ENCODE results near the gene FHL3. TPM values are rescaled to one million over a fixed set of nuclear protein-coding genes. Genes with fewer than 3 reads are reported as not detected.
A peak's percentile ranks its signal among the peaks of the same experiment; 100 is the strongest.
"Not testable (repeated sequence)": the region's sequence is repeated elsewhere in the genome, so short reads cannot be mapped to it uniquely, and the experiment has no call there.

FHL3 gene
- total RNA-seq, 2 donors from 2014 or later, result 8.6 to 15.5 TPM

DNA sequence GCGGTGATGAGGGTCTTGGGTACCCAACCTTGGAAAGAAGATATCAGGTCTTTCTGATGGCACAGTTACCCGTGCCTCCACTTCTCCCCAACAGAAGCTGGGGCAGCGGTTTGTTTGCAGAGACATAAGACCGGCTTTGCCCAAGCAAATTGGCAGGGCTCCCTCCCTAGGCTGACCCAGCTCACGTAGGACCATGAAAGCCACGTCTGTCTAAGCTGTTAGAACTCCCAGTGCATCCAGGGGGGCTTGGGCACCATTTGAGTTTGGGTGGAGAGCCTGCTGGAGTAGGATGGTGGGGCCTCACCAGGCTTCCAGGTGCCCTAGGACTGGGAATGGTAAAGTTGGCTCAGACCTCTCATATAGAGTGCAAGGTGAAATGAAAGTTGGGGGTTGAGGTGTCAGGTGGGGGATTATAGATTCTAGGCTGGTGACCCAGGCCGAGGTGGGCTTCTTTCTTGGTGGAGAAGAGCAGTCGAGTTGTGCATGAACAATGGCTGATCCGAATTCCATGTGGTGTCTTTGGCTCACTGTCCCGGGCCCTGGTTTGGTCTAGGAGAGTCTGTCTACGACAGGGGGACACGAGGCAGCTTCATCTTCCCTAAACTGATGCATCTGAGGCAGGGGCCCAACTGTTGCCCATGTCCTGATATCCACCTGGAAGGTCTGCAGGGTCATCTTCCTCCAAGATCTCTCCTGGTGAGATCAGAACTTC lies 37.9 kb upstream of the FHL3 start:
- Mint-ChIP-seq H3K9me3 (no peaks in the 10 kb centered on the region), H3K27ac (no peak overlapping the region), H3K4me3 (peak overlapping the region; percentile 65), H3K36me3 (ENCODE audit: low read depth) (peaks cover 11% of the 10 kb centered on the region), H3K27me3 (peaks cover 41% of the 10 kb centered on the region), H3K4me1 (peaks cover 5% of the 10 kb centered on the region)
- no peak for ATAC-seq (replicated peaks)

DNA sequence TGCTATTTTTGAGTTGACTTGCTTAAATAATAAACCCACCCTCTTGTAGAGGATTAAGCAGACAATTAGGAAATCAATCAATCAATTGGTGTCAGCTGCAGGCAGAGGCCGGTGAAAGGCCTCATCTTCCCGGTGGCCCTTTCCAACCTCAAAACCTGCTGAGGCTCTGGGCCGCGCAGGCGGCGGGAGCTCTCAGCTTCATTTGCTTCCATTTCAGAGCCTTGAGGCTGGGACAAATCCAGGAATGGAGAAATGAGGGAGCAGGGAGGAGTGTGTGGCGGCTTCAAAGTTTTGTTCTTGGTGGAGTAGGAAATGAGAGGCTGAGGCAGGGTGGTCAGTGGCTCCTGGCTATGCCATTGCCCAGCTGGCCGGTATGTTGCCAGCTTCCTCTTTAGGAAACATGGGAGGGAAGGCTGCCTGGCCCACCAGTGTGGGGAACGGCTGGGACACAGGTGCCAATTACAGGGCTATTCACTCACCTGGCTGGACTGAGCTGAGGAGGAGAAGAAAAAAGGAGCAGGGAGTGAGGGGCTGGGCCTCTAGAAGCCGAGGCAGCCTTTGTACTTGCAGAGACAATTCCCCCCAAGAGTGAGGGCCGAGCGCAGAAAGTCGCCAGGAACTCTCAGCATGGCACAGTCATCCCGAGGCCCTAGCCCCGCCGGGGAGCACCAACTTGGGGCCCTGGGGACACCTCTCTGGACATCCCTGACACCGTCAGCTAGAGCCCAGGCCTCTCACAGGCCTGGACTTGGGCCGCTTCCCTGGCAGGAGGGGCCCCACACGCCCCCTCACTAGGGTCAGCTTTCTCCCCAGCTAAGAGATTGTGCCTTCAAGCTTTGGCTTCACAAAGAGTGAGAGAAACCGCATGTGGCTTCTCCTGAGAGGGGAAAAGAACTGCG lies 36.9 kb upstream of the FHL3 start:
- H3K27me3 Mint-ChIP-seq, result peaks cover 41% of the 10 kb centered on the region
- peaks cover 11% of the 10 kb centered on the region for H3K36me3 Mint-ChIP-seq (ENCODE audit: low read depth)
- H3K9me3 Mint-ChIP-seq, result no peaks in the 10 kb centered on the region
- no peak for ATAC-seq (replicated peaks)
- H3K4me1 Mint-ChIP-seq, result peaks cover 5% of the 10 kb centered on the region
- H3K27ac Mint-ChIP-seq, result no peak overlapping the region
- H3K4me3 Mint-ChIP-seq, result no peak overlapping the region

DNA sequence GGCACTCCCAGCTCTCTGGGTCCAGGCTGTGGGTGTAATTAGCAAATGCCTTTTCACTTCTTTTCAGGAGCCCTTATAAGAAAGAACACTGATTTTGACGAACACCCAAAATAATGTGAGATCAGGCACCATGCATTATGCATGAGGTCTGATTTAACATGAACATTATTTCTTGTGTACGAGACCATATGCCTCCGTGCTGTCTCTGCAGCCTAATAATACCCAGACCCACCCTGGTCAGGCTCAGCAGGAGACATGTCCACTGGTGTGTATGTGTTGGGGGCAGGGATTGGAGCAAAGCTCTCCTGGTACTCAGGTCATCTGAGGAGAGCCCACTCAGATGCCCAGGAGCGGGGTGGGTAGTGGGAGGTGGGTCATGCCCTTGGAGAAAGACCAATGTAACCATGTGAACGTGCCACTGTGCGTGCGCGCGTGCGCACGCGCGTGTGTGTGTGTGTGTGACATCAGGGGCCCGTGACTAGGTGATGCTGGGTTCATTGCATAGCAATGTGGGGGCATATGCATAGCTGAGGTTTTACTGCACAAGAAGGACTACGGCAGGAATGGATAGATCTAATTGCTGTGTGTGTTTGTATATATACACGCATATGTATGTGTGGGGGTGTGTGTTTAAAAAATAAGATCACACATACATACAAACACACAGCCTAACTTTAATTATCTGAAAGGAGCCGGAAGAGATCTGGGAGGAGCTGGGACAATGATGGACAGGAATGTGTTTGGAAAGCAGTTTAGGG lies 34.2 kb upstream of the FHL3 start:
- no peak for ATAC-seq (replicated peaks)
- H3K27me3 Mint-ChIP-seq, result peaks cover 43% of the 10 kb centered on the region
- H3K4me1 Mint-ChIP-seq, result peaks cover 10% of the 10 kb centered on the region
- H3K27ac Mint-ChIP-seq, result no peak overlapping the region
- peaks cover 11% of the 10 kb centered on the region for H3K36me3 Mint-ChIP-seq (ENCODE audit: low read depth)
- H3K9me3 Mint-ChIP-seq, result no peaks in the 10 kb centered on the region
- no peak overlapping the region for H3K4me3 Mint-ChIP-seq

DNA sequence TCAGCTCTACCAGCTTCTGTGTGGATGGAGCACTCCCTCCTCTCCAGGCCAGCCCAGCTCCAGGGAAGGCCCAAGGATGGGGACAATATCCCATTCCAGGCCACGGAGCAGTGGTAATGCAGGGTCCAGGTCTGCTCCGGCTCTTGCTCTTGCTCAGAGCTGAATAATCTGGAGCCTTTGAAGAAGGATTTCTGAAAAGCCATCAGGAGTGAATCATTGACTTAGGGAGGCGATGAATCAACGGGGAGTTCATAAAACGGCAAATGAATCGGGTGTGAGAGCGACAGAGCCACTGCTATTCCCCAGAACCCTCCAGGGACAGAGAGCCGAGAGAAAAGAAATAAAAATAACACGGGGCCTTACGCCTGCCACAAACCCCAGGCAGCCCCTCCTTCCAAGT lies 33.5 kb upstream of the FHL3 start:
- peaks cover 11% of the 10 kb centered on the region for H3K36me3 Mint-ChIP-seq (ENCODE audit: low read depth)
- ATAC-seq (replicated peaks), result no peak
- H3K9me3 Mint-ChIP-seq, result no peaks in the 10 kb centered on the region
- H3K27me3 Mint-ChIP-seq, result peaks cover 39% of the 10 kb centered on the region
- H3K4me3 Mint-ChIP-seq, result no peak overlapping the region
- peaks cover 10% of the 10 kb centered on the region for H3K4me1 Mint-ChIP-seq
- no peak overlapping the region for H3K27ac Mint-ChIP-seq

DNA sequence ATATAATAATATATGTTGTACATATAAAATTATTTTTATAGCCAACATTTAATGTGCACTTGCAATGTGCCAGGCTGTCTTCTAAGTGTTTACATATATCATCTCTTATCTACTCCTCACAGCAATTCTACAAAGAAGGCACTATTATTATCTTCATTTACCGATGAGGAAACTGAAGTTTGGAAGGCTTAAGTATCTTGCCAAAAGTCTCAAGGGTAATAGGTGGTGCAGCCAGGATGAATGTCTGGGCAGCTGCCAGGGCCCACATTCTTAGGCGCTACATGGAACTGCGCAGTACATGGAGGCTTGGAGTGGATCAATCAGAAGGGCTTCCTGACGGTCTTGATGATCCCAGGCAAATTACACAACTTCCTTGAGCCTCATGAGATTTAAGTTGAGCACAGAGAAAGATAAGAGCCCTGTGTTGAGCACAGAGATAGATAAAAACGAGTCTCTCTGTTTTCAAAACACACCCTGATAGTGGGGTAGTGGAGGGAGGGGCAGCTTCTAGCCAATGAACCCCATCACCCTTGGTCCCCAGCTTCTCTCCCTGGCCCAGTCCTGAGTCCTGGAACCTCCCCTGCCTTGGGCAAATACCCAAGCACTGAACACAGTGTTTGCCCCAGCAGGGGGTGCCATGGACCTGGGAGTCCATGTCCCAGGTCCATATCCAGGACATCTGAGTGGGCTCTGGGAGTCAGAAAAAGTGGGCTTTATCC lies 32.1 kb upstream of the FHL3 start:
- Mint-ChIP-seq H3K27ac (no peak overlapping the region), H3K4me3 (no peak overlapping the region), H3K36me3 (ENCODE audit: low read depth) (no peaks in the 10 kb centered on the region), H3K4me1 (peaks cover 5% of the 10 kb centered on the region), H3K9me3 (no peaks in the 10 kb centered on the region), H3K27me3 (peaks cover 25% of the 10 kb centered on the region)
- no peak for ATAC-seq (replicated peaks)

DNA sequence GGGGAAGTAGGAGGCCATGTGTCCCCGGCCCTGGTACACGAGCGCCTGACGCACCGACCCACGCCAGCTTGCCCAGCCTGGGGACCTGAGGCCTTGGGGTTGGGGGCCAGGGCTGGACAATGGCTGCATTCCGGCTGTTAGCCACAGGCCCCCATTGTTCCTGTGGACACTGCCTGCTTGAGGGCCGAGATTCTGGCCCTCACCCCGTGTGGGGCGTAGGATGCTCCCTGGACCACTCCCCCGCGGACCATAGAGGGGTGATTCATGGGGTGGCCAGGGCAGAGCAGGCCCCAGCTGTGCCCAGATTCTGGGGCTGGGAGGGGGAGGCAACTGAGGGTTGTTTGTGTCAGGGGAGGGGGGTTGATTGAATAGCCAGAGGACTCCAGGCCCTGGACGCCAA lies 29.6 kb upstream of the FHL3 start:
- no peaks in the 10 kb centered on the region for H3K36me3 Mint-ChIP-seq (ENCODE audit: low read depth)
- peaks cover 11% of the 10 kb centered on the region for H3K27me3 Mint-ChIP-seq
- no peak overlapping the region for H3K4me3 Mint-ChIP-seq

DNA sequence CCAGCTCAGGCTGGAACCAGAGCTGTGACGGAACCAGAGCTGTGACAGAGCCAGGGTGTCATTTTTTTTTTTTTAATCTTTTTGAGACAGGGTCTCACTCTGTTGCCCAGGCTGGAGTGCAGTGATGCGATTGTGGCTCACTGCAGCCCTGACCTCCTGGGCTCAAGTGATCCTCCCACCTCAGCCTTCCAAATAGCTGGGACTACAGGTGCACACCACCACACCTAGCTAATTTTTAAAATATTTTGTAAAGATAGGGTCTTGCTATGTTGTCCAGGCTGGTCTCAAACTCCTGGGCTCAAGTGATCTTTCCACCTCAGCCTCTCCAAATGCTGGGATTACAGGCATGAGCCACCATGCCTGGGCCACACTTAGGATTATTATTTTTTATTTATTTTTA lies 27.7 kb upstream of the FHL3 start:
- H3K27me3 Mint-ChIP-seq; H3K36me3 Mint-ChIP-seq (ENCODE audit: low read depth); ATAC-seq (replicated peaks); H3K27ac Mint-ChIP-seq; H3K9me3 Mint-ChIP-seq; H3K4me3 Mint-ChIP-seq: not testable (repeated sequence)
- peaks cover 30% of the 10 kb centered on the region for H3K4me1 Mint-ChIP-seq

More for the DNA sequence above, 29.6 kb upstream of the FHL3 start:
- H3K27ac Mint-ChIP-seq, result no peak overlapping the region
- no peak for ATAC-seq (replicated peaks)
- no peaks in the 10 kb centered on the region for H3K9me3 Mint-ChIP-seq
- peaks cover 18% of the 10 kb centered on the region for H3K4me1 Mint-ChIP-seq

DNA sequence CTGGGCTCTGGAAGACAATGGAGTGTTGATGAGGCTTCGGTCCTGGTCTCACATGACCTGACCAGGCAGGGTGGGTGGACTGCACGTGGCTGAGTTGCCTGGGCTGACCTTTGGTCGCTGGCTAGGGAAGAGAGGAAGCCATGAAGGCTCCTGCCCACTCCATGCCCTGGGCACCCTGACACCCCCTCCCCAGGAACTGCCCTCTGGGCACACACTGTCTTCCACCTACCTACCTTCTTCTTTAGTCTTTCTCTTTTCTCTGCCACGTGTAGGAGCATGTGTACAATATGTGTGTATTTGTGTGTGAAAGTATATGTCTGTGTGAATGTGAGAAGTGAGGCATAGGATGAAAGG lies 26.2 kb upstream of the FHL3 start:
- H3K4me1 Mint-ChIP-seq, result peaks cover 44% of the 10 kb centered on the region
- H3K9me3 Mint-ChIP-seq, result no peaks in the 10 kb centered on the region
- peaks cover 4% of the 10 kb centered on the region for H3K27me3 Mint-ChIP-seq
- ATAC-seq (replicated peaks), result no peak
- no peak overlapping the region for H3K27ac Mint-ChIP-seq
- H3K36me3 Mint-ChIP-seq (ENCODE audit: low read depth), result peaks cover 4% of the 10 kb centered on the region
- H3K4me3 Mint-ChIP-seq, result no peak overlapping the region

DNA sequence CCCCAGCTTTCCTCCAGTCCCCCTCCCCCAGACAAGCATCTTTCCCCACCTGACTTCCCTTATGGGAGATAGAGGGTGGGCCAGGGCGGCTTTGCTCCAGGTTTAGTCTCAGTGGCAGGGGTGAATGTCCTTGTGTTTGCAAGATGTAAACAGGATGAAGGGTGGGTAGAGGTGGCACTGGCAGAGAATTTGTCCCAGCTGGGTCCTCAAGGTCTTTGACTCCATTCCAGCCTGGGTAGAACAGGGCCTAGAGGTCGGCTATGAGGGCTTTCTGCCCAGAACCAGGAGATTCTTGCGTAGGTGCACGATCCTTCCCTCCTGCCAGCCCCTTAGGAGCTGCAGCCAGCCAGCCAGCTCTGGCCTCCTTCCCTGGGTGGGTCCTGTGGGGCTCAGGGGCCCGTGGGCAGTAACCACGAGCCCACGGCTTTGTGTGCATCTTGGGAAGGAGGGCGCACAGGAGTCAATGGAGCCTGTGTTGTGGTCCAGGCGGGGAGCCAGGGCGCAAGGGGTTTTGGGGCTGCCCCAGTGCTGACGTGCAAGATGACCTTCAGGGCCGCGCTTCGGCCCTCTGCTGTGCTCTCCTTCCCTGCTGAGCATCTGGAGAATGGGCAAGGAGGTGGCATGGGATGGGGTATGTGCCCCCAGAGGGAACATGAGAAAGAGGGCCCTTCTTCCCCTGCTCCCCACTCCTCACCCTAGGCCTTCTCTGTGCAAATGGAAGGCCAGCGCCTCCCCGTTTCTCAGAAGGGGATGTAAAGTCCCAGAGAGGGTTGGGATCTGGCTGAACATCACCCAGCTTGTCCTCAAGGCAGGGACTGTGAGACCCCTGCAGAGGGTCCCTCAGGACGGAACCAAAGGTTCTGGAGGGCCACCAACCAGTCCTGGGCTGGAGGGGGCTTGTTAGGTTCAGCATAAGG lies 25.5 kb upstream of the FHL3 start:
- Mint-ChIP-seq H3K27me3 (no peaks in the 10 kb centered on the region), H3K27ac (peak overlapping the region; percentile 91), H3K36me3 (ENCODE audit: low read depth) (peaks cover 11% of the 10 kb centered on the region), H3K4me1 (peaks cover 40% of the 10 kb centered on the region), H3K4me3 (peak overlapping the region; percentile 74), H3K9me3 (no peaks in the 10 kb centered on the region)
- no peak for ATAC-seq (replicated peaks)

DNA sequence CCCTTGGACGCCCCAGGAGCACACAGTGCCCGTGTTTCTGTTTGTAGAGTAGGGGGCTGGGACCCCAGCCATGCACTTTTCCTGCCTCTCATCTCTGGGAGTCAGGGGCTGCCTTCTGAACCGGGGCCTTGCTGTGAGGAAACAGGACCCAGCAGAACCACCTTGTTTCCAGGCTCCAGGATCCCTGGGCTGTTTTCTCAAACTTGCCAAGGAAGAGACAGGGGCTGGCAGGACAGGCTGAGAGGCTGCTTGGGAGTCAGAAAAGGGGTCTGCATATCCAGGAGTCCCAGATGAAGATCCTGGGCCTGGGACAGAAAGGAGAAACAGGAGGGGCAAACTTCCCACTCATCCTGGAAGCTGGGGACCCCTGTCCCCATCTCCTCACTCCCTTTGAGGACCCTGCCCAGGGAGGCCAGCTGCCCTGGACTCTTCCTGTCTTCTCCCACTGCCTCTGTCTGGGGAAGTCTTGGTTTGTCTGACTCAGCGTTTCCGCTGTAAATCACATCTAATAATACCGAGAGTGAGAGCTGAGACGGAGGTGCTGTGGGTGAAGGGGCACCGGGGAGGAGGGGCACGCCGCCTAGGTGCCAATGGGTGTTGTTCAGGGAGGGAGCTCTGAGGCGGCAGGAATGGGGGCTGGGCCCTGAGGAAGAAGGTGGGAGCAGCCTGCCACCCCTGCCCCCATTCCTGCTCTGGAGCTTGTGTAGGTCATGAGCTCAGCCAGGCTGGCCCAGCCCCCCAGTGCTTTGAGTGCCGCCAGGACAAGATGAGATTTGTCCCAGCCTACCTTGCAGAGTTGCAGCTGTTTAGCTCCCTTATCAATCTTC lies 24.6 kb upstream of the FHL3 start:
- no peaks in the 10 kb centered on the region for H3K9me3 Mint-ChIP-seq
- peaks cover 39% of the 10 kb centered on the region for H3K4me1 Mint-ChIP-seq
- H3K27me3 Mint-ChIP-seq, result no peaks in the 10 kb centered on the region
- peak; percentile 68 for ATAC-seq (replicated peaks)
- peaks cover 20% of the 10 kb centered on the region for H3K36me3 Mint-ChIP-seq (ENCODE audit: low read depth)
- peak overlapping the region; percentile 91 for H3K27ac Mint-ChIP-seq
- peak overlapping the region; percentile 74 for H3K4me3 Mint-ChIP-seq

DNA sequence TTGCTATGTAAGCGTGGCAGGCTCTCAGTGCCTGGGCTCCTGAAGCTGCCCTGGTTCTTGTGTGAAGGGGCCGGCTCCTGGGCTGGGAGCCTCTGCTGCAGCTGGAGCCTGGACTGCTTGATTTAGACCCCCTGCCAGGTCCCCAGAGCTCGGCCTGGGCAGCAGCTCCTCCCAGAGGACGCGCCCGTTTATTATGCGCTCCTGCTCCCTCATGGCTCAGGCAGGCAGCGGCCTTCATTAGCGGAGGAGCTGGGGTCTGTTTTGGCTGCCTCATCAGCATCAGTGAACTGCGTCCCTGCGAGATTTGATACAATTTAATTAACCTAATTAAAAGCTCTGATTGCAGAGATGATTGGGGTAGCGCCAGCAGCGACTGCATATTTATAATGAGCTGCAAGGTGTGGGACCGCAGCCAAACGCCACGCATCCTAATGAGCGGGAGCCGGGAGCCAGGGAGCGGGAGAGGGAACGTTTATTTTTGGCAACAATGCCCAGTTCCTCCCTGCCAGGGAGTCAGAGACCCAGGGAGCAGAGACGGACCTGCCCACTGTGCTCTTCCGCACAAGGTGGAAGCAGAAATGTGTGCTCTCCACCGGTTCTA lies 23.9 kb upstream of the FHL3 start:
- peaks cover 39% of the 10 kb centered on the region for H3K4me1 Mint-ChIP-seq

DNA sequence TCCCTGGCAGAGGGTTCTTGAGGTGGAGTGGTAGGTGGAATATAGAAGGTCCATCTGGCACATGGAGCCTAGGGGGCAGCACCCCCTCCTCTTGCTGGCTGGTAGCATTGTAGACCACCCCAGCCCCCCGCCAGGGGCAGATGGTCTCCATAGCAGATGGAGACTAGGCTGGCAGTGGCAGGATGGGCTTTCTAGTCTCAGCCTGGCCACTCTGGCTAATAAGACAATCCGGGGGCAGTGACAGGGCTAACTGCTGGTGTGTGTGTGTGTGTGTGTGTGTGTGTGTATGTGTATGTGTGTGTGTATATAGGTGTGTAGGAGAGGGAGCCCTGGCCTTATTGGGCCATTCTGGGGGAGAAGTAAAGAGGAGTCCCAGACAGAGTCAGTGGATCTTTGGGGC lies 23.4 kb upstream of the FHL3 start:
- Mint-ChIP-seq H3K27me3 (no peaks in the 10 kb centered on the region), H3K36me3 (ENCODE audit: low read depth) (peaks cover 33% of the 10 kb centered on the region), H3K4me1 (peaks cover 39% of the 10 kb centered on the region), H3K9me3 (no peaks in the 10 kb centered on the region), H3K4me3 (peak overlapping the region; percentile 74), H3K27ac (peak overlapping the region; percentile 91)
- ATAC-seq (replicated peaks), result no peak

More for the DNA sequence above, 23.9 kb upstream of the FHL3 start:
- Mint-ChIP-seq H3K9me3 (no peaks in the 10 kb centered on the region), H3K27me3 (no peaks in the 10 kb centered on the region), H3K4me3 (peak overlapping the region; percentile 74), H3K36me3 (ENCODE audit: low read depth) (peaks cover 27% of the 10 kb centered on the region), H3K27ac (peak overlapping the region; percentile 91)
- no peak for ATAC-seq (replicated peaks)

Data from activated T-helper 17 cell treated with anti-CD3 and anti-CD28 coated beads, Interleukin-2, amount 50 U/mL, for 72 hours (primary cell).